NCI-H1417 (cell line): ENCODE results near the gene MEIS3.

Experiments
- DNase-seq, 3 experiments: peaks; one replicate each; lab custom pipeline; 2025; lab: John Stamatoyannopoulos, UW

MEIS3 gene

GRCh38 chr19:47419030-47419783 is at the start of gene MEIS3:
TSS of gene MEIS3 (minus strand) at chr19:47419527. CDS start at chr19:47419081, 446 bp downstream.
- DNase-seq = peak in 2 of 3 experiments; percentile 49 to 51

DNA sequence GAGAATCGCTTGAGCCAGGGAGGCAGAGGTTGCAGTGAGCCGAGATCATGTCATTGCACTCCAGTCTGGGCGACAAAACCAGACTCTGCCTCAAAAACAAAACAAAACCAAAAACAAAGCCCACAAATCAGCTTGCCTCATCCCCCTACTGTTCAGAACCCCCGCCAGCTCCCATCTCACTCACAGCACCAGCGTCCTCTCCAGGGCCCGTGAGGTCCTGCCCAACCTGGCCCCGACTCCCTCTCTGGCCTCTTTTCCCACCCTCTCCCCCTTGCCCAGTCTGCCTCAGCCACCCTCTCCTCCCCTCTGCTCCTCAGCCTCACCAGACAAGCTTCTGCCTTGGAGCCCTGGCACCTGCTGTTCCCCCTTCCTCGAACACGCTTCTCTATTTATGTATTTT is 48.6 kb upstream of the MEIS3 start:
- no peak for DNase-seq

DNA sequence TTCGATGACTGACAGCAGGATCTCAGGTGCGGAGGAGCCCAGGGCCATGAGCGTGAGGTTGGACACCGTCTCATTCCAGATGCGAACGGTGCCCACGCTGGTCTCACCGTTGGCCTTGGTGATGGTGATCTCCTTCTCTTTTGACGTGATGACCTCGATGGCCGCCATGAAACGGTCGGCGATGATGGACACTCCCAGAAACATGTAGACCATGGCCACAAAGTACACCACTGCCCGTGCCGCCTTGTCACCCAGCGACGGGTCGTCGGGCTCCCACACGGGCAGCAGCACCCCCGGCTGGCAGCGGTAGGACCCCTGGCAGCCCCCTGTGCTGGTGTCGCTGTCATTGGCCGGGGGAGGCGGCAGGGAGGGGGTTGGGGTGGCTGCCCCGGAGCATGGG is 46.6 kb upstream of the MEIS3 start:
- no peak for DNase-seq

DNA sequence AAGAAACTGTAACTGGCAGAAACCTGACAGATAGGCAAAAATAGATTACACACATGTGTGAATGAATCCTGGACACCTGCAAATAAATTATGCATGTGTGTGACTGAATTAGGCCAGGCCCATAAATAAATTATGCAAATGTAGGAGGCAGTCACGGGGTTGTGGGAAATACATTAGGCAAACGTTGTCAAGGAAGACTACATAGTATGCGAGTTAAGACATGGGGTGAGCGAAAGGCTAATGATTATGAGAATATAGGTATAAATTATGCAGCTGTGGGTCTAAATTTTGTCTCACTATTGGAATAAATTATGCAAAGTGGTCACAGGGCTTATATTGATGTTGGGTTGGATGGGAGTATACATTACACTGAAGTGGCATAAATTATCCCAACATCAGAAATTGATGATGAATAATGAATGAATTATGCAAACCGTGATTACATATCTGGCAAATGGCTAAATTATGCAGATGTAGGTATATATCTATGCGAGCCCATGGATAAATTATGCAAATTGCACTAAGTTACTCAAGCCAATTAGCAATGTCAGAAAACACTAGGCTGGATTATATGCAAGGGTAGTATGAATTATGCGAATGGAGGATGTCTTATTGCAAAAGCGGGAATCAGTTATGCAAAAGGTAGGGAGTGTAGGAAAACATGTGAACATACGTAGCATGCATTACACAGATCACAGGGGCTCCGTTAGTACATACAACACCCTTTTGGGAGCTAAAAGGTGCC is 45.5 kb upstream of the MEIS3 start:
- DNase-seq = no peak

- no peak for DNase-seq
These were observed 42.5 kb upstream of the MEIS3 start for GRCh38 chr19:47461876-47462275.

DNA sequence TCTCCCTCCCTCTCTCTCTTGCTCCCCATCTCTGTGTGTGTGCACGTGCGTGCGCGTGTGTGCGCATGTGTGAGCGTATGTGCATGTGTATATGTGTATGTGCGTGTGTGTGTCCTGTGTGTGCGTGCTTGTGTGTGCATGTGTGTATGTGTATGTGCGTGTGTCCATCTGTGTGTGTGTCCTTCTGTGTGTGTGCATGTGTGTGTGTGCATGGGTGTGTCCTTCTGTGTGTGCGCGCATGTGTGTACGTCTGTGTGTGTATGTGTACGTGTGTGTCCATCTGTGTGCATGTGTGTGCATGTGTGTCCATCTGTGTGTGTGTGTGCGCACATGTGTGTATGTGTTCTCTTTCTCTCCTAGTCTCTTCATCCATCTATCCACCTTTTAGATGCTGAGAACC is 40.1 kb upstream of the MEIS3 start:
- no peak for DNase-seq

DNA sequence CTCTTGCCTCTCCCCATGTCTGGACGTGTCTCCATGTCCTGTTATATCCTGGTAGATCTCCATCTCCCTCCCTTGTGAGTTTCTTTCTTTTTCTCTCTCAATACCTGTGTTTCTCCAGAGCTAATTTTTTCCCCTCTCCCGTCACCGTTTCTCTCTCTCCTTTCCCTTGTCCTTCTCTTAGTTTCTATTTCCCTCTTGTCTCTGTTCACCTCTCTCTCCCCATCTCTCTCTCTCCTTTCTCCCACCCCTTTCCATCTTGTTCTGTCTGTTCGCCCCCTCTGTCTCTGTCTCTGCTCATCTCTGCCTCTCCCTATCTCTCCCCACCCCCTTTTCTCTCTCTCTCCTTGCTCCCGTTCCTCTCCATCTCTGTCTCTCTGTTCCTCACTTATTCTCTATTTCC is 39.3 kb upstream of the MEIS3 start:
- DNase-seq = no peak

- DNase-seq = no peak
These were observed 37.6 kb upstream of the MEIS3 start for GRCh38 chr19:47456721-47457474.

DNA sequence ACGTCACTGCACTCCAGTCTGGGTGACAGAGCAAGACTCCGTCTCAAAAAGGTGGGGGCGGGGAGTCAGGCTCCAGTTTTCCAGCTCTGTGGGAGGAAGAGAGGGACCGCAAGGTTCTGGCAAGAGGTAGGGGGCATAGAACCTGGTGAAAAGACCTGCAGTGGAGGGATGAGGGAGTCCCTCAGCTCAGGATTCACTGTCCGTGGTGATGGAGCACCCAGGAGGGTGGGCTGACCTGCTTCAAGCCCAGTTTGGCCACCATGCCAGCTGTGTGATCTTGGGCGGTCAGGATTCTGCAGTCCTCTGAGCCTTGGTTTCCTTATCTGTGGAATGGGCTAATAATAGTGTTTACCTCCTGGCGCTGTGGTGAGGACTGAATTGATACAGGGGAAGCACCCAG is 31.2 kb upstream of the MEIS3 start:
- DNase-seq = no peak

DNA sequence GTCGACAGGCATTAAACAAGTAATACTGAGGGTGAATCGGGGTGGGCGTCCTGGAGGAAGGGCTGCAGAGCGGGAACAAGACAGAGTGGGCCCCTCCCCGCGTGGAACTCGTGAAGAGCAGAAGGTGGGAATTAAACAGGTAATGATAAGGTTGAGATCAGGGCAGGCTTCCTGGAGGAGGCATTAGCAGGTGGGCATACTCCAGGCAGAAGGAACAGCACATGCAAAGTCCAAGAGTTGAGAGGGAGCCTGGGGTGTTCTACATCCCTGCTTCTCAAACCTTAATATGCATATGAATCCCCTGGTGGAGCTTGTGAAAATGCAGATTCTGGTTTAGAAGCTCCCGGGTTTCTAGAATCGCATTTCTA is 29.0 kb upstream of the MEIS3 start:
- DNase-seq = no peak

DNA sequence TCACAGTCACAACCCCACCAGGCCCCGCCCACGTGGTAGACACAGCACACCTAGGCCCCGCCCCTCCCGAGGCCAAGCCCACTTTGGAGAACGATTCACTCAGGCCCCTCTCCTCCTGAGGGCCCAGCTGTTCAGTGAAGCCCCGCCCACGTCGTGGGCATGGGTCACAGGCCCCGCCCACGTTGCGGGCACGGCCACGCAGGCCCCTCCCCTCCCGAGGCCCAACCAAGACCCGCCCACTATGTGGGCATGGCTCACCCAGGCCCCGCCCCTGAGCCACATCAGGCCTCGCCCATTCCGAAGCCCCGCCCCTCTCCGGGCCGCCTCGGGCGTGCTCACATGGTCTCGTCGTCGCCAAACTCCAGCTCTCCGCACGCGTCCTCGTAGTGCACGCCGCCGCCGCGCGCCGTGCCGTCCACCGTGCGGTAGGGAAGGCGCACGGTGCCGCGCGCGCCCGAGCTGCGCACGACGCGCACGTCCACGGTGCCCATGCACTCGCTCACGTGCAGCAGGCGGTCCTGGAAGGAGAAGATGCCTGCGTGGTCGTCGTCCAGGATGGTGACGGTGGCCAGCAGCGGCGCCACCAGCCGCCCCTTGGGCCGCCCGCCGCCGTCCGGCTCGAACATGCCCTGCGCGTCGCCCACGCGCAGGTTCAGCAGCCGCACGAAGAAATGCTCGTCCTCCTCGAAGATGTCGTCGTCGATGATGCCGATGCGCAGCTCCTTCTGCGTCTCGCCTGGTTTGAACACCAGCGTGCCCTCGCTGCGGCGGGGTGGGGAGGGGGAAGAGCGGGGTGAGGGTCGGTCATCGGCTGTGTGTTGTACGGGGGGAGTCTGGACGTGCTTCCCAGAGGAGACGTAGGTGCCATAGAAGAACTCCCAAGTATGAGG is 28.4 kb upstream of the MEIS3 start:
- peak; percentile 95 to 98 (median 97) for DNase-seq

GRCh38 chr19:47446534-47447469 is 27.5 kb upstream of the MEIS3 start:
- peak; percentile 84 to 96 (median 90) for DNase-seq

GRCh38 chr19:47445937-47446402 is 26.6 kb upstream of the MEIS3 start:
- DNase-seq = peak; percentile 34 to 76 (median 62)

GRCh38 chr19:47445527-47445926 is 26.2 kb upstream of the MEIS3 start:
- peak in 2 of 3 experiments; percentile 38 to 49 for DNase-seq

- DNase-seq = no peak
These were observed 25.1 kb upstream of the MEIS3 start for GRCh38 chr19:47444388-47444821.

GRCh38 chr19:47443331-47443730 is 24.0 kb upstream of the MEIS3 start:
- DNase-seq = no peak

DNA sequence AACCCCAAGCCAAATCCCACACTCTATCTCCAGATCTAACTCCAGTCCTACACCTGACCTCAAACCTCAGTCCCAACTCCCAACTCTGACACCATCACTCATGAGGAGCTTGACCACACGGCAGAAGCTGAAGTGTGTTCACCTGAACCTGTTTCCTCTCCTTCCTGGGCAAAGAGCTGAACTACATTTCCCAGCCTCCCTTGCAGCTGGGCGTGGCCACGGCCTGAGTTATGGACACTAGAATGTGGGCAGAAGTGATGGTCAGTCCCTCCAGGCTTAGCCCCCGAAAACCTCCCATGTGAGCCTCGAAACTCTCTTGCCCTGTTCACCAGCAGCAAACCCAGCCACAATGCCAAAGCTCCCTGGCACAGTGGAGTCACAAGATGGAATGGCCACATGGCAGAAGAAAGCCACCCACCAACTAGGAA is 19.5 kb upstream of the MEIS3 start:
- no peak for DNase-seq

DNA sequence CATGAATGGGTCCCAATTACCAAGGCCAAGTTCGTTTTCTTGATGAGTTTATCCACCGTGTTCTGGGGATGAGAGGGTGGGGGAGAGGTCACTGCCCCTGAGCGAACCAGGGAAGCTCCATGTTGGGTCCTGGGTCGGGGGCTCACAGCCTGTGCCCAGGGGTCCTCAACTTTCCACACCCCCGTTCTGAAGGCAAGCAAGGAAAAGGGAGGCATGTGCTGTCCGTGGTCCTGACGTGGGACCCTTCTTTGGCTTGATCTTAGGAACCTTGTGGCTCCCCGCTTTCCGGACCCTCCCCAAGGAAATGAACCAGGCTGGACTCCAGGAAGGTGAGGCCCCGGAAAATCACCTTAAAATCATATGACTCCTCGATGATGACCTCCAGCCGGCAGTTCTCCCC is 18.2 kb upstream of the MEIS3 start:
- no peak for DNase-seq

GRCh38 chr19:47436712-47437401 is 17.5 kb upstream of the MEIS3 start:
- DNase-seq = peak; percentile 81 to 92 (median 83)
